DLD1 (cell line): ENCODE results near the gene AMDHD1.
"Not testable (repeated sequence)": the region's sequence is repeated elsewhere in the genome, so short reads cannot be mapped to it uniquely, and the experiment has no call there.

Experiments
- in situ Hi-C: cut with HindIII; loops from 2 replicates; pipeline ENCODE4 v1.10.0; 2017; ENCODE audit warnings: low sequenced_read_pairs

The AMDHD1 gene

DNA sequence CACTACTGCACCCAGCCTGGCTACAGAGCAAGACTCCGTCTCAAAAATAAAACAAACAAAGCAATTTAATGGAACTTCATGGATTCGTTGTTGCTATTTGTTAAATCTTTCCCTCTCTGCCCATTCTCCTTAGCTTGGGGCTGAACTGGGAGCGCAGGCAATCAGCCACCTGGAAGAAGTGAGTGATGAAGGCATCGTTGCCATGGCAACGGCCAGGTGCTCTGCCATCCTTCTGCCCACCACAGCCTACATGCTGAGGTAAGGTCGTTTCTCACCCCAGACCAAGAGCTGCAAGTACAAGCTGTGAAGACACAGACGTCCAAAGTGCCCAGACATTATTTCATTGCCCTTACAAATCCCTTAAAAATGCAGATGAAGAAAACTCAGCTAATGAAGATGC lies 19.1 kb downstream of the AMDHD1 start:
- in situ Hi-C loops: no loop called here

DNA sequence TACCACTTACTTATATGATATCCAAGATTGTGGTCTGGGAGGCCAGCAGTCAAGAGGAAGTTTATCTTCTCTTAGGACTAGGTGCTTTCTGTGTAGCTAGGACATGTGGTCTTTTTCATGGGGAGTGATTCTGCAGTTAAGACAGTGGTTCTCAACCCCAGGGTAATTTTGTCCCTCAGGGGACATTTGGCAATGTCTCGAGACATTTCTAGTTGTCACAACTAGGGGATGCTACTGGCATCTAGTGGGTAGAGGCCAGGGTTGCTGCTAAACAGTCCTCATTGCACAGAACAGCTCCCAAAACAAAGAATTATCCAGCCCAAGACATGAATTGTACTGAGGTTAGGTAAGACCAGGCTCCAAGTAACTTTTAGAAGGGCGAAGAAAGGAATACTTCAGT lies 20.0 kb downstream of the AMDHD1 start:
- in situ Hi-C loops: no loop called here

DNA sequence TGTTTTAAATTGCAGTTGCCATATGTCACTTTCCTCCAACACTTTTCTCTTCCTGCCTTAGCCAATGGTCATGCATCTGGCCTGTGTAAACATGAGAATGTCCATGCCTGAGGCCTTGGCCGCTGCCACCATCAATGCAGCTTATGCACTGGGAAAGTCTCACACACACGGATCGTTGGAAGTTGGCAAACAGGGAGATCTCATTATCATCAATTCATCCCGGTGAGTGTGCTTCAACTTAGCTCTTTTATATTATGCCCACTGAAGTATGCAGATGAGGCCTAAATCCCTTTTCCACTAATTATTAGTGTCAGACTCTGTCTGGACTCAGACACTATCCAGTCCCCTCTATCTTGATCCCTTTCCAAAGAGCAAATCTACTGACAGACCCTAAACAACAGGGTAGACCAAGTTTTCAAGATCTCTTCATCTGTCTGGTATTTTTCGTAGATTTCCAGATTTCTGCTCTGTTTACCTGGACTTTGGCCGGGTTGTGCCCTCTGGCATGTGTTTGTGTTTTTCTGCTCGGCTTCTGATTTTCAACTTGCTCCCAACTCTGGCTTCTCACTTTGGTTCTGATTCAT lies 23.2 kb downstream of the AMDHD1 start:
- in situ Hi-C loops: no loop called here

DNA sequence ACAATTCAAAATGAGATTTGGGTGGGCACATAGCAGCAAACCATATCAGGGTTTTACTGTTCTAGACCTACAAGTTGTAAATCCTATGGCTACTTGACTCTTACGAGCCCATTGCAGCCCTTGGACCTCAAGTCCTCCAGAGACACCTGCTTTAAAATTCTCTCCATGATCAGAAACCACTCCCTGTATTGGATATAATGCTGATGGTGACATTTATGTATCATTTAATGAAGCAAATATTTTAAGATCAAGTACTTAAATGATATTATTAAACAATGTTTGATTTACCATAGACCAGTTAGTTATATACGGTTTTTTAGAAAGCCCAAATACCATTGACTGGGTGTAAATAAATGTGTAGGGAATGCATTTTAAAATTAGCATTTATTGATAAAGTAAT lies 24.2 kb downstream of the AMDHD1 start:
- in situ Hi-C loops: no loop called here

DNA sequence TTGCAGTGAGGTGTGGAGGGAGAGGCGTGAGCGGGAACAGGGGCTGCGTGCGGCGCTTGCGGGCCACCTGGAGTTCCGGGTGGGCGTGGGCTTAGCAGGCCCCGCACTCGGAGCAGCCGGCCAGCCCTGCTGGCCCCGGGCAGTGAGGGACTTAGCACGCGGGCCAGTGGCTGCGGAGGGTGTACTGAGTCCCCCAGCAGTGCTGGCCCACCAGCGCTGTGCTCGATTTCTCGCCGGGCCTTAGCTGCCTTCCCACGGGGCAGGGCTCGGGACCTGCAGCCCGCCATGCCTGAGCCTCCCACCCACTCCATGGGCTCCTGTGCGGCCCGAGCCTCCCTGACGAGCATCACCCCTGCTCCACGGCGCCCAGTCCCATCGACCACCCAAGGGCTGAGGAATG lies 26.0 kb downstream of the AMDHD1 start:
- in situ Hi-C loops: not testable (repeated sequence)

DNA sequence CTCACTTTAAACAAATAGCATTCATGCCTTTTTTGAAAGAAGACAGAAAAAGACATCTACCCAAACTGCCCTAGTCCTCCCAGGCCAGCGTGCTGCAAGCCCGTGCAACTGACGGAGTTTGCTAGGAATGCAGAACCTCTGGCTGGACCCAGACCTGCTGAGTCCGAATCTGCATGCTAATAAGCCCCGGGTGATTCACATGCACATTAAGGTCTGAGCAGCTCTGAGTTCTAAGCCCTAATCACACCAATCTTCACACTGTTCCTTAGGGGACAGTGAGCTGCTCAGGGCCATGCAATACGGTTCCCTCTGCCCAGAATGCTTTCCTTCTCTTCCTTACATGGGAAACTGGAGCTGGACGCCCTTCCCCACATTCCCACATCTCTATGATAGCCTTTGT lies 27.8 kb downstream of the AMDHD1 start:
- in situ Hi-C loops: no loop called here

DNA sequence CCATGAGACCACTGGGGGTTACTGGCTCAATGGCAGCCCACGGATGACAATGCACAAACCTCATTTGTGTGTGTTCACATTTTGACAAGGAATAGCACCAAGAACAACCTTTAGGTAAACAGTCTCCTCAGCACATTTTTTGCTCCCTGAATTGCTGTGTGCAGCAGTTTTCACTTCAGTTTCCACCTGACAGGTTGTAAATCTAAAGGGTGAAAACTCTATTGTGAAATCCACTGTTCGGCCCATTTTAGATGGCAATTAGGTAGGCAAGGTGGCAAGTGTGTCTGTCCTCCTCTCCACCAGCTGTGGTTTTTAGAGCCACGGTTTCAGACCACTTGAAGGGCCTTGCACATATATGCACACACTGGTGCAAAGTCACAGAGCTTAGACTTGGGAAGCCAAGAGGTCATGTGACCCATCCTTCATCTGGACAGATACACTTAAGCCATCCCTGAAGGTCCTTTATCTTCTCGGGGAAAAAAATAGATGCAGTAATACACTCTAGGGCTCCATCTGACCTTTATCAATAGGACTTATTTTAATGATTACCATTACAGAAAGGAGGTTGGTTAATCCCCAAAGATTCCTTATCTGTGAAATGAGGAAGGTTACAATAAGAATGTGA lies 29.8 kb downstream of the AMDHD1 start:
- in situ Hi-C loops: no loop called here

DNA sequence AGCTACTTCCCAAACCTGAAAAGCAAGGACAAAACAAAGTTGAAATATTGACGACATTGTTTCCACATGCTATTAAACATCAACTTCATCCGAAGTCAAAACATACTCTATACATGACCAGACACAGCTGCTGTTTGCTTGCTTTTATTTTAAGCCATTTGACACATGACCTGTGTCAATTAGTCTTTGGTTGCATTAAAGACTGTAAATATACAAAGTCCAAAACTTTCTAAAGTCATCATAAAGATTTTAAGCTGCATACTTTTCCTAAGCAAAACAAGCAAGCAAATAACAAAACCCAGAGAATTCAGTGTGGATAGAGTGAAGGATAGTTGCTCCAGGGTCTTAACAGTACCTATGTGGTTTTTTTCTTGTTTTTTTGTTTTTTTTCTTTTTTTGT lies 31.2 kb downstream of the AMDHD1 start:
- in situ Hi-C loops: no loop called here

DNA sequence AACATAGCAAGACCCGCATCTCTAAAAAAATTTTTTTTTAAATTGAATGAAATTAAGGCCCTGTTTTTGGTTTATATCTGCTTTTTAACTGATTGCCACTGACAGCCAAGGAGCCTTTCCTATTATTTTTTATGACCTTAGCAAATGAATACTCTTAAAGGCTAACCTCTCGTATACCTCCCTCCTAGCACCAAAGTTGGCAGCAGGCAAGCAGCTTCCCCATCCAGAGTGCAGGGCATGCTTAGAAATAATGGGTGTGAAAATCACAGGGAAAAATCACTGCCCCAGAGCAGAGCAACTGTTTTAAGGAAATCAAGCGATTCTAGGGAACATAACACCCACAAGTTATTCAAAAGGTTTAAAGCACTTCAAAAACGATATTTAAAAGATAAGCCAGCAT lies 32.4 kb downstream of the AMDHD1 start:
- in situ Hi-C loops: no loop called here

DNA sequence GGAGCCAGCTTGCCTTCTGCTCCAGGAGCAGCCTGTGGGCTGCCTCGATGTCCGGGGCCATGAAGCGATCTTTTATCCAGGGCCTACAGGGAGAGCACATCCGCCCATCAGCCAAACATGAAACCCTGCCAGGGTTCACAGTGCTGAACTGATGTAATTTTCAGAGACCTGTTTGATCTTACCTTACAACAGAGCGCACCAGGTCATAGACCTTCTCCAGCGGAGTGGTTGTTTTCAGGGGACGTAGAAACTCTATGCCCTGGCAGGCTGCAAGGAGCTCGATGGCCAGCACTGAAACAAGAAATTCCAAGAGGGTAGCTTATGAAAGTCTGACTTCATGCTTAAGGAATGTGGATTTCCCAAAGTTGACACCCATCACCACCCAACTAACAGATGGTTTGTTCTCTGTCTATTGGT lies 33.3 kb downstream of the AMDHD1 start:
- in situ Hi-C loops: no loop called here

DNA sequence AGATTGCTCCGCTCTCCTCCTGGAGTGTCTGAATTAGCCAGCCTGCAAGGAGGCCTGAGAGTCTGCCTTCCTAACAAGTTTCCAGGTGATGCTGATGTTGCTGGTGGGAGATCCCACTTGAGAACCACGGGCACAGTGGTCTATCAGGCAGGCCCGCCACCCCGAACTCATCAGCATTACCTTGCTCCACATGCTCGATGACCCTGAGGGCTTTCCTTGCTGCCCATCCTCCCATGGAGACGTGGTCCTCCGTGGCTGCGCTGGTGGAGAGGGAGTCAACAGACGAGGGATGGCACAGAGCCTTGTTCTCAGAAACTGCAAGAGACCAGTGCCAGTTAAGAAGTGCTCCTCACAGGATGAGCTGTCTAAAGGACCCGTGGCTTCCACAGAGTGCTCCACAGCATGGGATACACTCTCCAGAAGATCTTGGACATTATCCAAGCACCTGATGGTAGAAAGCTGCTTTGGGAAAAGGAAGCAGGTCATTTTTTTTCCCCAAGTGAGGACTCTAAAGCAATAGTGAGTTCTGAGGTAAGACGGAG lies 34.7 kb downstream of the AMDHD1 start:
- in situ Hi-C loops: no loop called here

DNA sequence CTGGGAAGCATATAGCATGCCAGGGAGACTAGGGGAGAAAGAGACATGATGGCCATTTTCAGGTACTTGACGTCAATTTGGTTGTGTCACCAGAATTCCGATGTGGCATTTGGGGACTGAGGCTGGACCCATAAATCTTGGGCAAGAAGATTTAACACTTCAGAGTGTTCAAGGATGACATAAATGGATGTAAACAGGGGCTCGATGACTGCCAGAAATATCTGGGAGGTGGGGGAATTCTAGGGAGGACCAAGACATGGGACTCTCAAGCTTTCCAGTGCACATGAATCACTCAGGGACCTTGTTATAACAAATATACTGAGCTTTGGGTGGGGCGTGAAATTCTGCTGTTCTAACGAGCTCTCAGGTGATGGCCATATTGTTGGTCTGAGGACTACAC lies 35.2 kb downstream of the AMDHD1 start:
- in situ Hi-C loops: no loop called here

DNA sequence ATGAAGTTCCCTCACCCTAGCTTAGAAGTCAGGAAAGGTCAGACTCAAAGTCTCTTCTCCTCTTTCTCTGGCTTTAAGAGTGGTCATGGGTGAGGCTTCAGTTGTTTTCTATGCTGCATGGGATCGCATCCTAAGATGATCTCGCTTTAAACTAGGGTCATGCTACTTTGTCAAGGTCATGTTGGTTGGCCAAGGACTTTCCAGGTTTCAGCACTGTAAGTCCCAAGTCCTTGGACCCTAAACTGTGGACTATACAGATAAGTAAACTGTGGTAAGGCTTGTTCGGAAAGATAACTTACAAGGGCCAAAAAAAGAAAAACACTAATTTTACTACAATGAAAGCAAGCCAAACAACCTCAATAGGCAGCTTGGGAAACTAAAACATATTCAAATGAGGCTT lies 35.6 kb downstream of the AMDHD1 start:
- in situ Hi-C loops: no loop called here

DNA sequence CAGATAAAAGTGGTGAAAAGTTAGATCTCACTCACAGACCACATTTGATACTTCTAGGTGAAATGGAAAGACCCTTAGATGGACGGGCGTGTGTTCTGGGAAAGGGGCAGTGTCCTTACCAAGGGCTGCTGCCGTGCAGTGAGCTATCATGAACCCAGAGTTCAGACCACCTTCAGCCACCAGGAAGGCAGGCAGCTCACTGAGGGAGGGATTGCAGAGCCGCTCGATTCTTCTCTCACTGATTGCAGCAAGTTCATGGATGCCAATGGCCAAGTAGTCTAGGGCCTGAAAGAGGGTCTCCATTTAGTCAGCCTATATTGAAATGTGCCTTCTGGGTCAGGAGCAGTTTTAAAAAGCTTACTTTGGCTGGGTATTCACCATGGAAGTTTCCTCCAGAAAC lies 37.3 kb downstream of the AMDHD1 start:
- in situ Hi-C loops: no loop called here

DNA sequence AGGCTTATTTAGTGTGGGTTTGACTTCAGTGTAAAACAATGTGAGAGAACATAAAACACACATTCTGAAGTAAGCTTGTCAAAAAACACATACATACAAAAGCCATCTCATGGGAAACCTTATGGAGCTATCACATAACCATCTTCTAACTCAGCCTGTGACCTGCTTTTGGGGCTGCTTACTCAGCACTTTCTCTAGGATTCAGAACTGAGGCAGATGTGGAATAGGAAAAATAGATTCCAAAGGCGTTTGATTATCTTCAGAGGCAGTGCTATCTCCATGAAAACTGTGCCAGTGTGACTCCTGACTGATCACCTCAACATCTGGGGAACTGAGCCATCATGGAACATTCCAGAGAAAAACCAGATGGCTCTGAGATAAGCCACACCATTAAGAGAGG lies 39.5 kb downstream of the AMDHD1 start:
- in situ Hi-C loops: no loop called here

DNA sequence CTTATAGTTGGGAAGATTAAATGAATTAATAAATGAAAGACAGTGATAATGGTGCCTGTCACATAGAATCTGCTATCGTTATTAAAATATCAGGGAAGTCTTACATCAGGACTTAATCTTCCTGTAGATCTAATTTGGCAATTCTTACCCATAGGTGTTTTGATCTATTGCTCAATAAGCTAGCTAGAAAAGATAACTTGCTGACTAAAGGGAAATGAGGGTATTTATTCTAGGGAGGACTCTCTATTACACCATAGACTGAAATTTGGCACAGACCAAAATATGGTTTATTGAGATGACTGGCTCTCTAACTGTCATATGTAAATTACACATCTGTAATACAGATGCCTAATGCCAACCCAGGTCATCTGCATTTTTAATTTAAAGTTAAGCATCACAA lies 41.6 kb downstream of the AMDHD1 start:
- in situ Hi-C loops: no loop called here

DNA sequence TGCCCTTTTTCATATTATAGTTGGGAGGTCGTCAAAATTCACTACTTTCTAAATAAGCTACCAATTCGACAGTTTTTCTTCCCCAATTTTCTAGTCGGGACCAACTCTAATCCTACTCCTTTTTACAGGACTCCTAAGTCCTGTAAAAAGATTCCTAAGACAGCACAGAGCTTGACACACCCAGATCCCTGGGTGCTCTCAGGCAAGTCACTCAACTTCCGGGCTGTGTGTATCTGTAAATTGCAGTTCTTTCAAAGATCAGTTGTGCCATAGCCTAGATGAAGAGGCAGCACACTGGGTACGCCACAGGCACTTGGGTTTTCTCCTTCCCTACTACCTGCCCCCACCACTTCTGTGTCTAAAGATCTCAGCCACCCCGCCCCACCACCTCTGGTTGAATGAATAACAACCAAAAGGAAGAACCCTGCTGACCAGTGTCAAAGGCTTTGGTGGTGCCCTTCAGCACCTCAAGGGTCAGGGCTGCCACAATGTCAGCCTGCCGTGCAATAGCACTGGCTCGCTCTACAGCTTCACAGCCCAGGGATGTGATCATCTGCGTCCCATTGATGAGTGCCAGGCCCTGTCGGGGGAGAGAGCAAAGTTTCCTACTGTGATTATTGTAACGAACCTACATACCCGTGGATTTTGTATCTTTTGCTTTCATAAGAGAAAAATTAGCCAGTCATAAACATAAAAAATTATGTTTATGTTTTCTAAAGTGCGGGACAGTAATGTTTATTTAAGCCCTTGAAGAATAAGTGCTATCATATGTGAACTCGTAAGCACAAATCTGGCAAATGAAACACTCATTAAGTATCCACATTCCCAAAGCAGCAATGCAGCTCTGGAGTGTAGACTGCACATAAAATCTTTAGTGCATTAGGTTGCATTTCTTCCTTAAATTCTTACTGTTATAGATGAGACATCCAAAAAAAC lies 43.8 kb downstream of the AMDHD1 start:
- in situ Hi-C loops: no loop called here

DNA sequence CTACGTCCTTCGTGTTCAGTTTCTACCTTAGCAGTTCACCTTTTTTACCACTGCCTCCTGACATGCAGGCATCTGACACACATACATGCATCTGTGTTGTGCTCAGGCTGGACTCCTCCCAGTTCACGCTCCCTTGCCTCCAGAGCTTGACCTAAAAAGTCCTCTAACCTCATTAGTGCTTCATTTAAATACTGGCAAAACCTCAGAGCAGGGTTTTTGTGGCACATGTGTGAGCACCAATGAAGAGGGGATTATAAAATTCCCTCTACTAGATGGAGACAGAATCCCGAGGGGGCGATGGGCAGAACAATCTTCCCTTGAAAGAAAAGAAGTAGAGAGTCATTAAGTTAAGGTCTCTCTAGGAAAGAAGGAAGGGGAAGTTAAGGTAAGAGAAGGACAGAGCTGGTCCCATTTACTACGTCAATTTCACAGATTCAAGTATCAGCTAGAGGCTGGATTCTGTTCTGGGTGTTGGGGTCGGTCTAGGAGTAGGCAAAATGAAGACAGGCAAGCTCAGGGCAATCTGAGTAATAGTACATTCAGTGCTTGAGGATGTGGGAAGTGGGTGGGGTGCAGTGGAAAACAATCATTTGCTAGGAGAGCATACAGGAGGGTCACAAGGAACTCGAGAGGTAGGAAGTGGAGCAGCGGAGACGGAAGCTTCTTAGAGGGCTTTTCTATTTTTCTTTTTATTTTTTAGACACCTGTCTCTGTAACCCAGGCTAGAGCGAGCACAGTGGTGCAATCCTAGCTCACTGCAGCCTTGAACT lies 45.6 kb downstream of the AMDHD1 start:
- in situ Hi-C loops: no loop called here

DNA sequence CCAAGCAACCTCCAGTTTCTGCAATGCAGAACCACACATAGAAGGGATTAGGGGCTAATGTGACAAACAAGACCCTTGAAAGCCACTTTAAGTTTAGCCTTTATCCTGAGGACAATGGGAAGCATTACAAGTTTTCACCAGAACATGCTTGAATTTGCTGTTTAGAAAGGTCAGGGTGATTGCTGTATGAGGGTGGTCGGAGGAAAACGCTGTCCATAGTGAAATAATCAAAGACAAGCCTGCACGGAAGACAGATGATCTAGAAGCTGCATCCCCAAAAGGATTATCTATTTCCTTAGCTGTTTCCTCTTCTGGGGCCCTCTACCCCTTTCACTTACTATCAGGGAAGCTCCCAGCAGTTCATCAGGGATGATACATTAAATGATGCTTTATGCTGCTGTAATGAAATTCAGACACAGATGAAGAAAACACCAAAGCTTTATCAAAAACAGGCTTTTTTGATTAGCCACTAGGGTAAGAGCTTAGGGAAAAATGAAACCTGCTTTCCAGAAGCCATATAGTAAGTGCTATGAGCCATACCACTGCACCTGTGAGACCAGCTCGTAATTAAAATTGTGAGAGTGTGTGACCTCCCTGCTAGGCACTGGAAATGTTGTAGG lies 46.5 kb downstream of the AMDHD1 start:
- in situ Hi-C loops: no loop called here

DNA sequence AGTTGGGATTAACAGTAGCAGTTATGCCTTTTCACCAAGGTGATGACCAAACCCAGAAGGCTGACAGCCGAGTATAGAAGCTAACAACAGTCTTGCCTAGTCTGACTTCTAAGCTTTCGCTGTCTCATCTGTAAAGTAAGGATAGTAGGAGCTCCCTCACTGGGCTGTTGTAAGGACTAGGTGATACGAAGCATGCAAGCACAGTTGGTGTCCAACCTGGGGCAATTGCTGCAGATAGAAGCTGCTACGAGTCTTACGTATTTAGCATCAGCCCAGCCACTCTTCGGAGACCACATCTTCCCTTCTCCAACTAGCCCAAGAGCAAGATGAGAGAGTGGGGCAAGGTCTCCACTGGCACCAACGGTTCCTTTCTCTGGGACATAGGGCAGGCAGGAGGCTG lies 47.0 kb downstream of the AMDHD1 start:
- in situ Hi-C loops: no loop called here

DNA sequence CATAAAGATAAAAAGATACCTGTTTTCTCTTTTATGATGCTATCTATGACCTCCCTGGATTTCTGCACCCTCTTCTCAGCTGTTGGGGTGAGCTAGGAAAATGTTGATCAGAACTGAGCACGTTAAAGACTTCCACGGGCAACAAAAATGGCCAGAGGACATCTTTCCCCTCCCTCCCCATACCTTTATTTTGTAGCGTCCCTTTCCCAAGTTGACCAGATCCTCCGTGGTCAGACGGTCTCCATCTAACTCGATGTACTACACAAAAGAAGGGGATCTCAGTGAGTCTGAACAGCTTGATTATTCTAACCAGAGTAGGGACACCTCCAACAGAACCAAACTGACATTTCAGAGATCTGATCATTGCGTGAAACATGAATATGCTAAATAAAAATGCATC lies 50.8 kb downstream of the AMDHD1 start:
- in situ Hi-C loops: no loop called here
